Subcutaneous adipose tissue (tissue), 4 donors: ENCODE results near the gene TMEM156. TPM values are rescaled to one million over a fixed set of nuclear protein-coding genes. Genes with fewer than 3 reads are reported as not detected.

Source experiments
- CTCF ChIP-seq: fragments of 450-650 bp; IDR thresholded peaks from one replicate; pipeline ENCODE4 v1.5.1; 2016; ENCODE audit warnings: low read depth, mild to moderate bottlenecking, control low read depth, antibody characterized with exemption, moderate library complexity
- total RNA-seq, 4 donors: library from RNA; depleted of rRNA; stranded (reverse); fragments of >200 nt; gene quantifications; one replicate each; pipeline ENCODE4 v1.1.0, GENCODE V29; 2016

The TMEM156 gene
- total RNA-seq, 4 donors from 2014 or later, result 0.49 to 1.0 TPM; not detected in 2

- TF ChIP-seq CTCF, result no peak
These were observed 10.6 kb downstream of the TMEM156 start for GRCh38 chr4:39021631-39022030.

- TF ChIP-seq CTCF, result no peak
These were observed 12.1 kb downstream of the TMEM156 start for GRCh38 chr4:39020130-39020529.

- no peak for TF ChIP-seq CTCF
These were observed 18.2 kb downstream of the TMEM156 start for GRCh38 chr4:39014028-39014427.

GRCh38 chr4:39004758-39005157 is 27.5 kb downstream of the TMEM156 start:
- TF ChIP-seq CTCF, result no peak

- no peak for TF ChIP-seq CTCF
These were observed 36.6 kb downstream of the TMEM156 start for GRCh38 chr4:38995660-38996005.

- no peak for TF ChIP-seq CTCF
These were observed 38.1 kb downstream of the TMEM156 start for GRCh38 chr4:38994135-38994534.

- TF ChIP-seq CTCF, result no peak
These were observed 38.5 kb downstream of the TMEM156 start for GRCh38 chr4:38993683-38994082.

GRCh38 chr4:38990241-38990640 is 42.0 kb downstream of the TMEM156 start:
- TF ChIP-seq CTCF, result no peak
